Amygdala (tissue), 56 donors: ENCODE measurements around the gene TALDO1.
A peak's percentile ranks its signal among the peaks of the same experiment; 100 is the strongest.

Experiments
- DNase-seq, 56 donors: peaks; one replicate each; lab custom pipeline; 2025; lab: John Stamatoyannopoulos, UW

Gene TALDO1

GRCh38 chr11:809287-810039 is 62.2 kb downstream of the TALDO1 start, which contains the start of gene RPLP2:
Gene RPLP2, plus strand, starts transcription at chr11:809967. Its CDS starts 268 bp downstream, at chr11:810235.
- peak; percentile 83 to 100 (median 97) for DNase-seq

GRCh38 chr11:810040-810567 is 62.8 kb downstream of the TALDO1 start:
- DNase-seq = no peak

- no peak for DNase-seq
Observed at GRCh38 chr11:811446-812245, 64.4 kb downstream of the TALDO1 start.

GRCh38 chr11:812390-812789 is 65.1 kb downstream of the TALDO1 start:
- no peak for DNase-seq

GRCh38 chr11:813072-813455 is 65.8 kb downstream of the TALDO1 start:
- no peak for DNase-seq

- no peak for DNase-seq
Observed at GRCh38 chr11:813456-814096, 66.3 kb downstream of the TALDO1 start.
